ENCODE results near the gene CALHM5.

CALHM5 gene

GRCh38 chr6:116531675-116532570, 20.5 kb downstream of the CALHM5 start (continued):
- TF ChIP-seq TSHZ1 (tag by site-specific recombination; IDR thresholded peaks at IDR 0.05; ENCODE audit: borderline replicate concordance) (no peak), PRDM6 (tag by site-specific recombination; IDR thresholded peaks at IDR 0.05) (no peak), GLIS1 (tag by site-specific recombination; IDR thresholded peaks at IDR 0.05) (no peak), ZNF580 (tag by site-specific recombination; IDR thresholded peaks at IDR 0.05) (peak; percentile 59; the same call in 1 of the 2 replicates), ZNF280C (tag by site-specific recombination; IDR thresholded peaks at IDR 0.05) (no peak), ZNF654 (tag by site-specific recombination; IDR thresholded peaks at IDR 0.05; ENCODE audit: low read depth) (peak; percentile 63), SCRT2 (tag by site-specific recombination; IDR thresholded peaks at IDR 0.05) (peak; percentile 90), ZNF394 (tag by site-specific recombination; IDR thresholded peaks at IDR 0.05; ENCODE audit: borderline replicate concordance) (no peak), ZNF132 (tag by site-specific recombination; IDR thresholded peaks at IDR 0.05; ENCODE audit: borderline replicate concordance) (no peak), ZBTB7A (tag by site-specific recombination; IDR thresholded peaks at IDR 0.05; ENCODE audit: low read depth) (no peak)

- H3K4me1 ChIP-seq (ENCODE audit: control insufficient read depth, insufficient read depth, low read length), result peaks cover 24% of the 10 kb centered on the region
- no peak overlapping the region for H3K4me3 ChIP-seq (ENCODE audit: low read depth, low read length)
- H3K9me3 ChIP-seq (ENCODE audit: control insufficient read depth, insufficient read depth, low read depth, low read length), result no peaks in the 10 kb centered on the region
- ChIA-PET POLR2A (interaction anchor here (1.1 kb wide), 1 partner anchor 255 kb away, joined by 4 read pairs; no protein-coding TSS in a partner anchor), CTCF (interaction anchor here (0.6 to 4.5 kb wide), 34 partner anchors 9 to 1400 kb away, joined by 3 to 108 read pairs (median 4); partner anchors contain the start of genes CALHM4, CALHM5, DSE and TSPYL1)
- no peaks in the 10 kb centered on the region for H3K36me3 ChIP-seq (ENCODE audit: control insufficient read depth in 2 of 2, insufficient read depth in 1 of 2, low read length in 2 of 2)
- H3K27ac ChIP-seq (ENCODE audit: extremely low read depth, low read depth, low read length), result no peak overlapping the region
- TF ChIP-seq ZNF223 (tag by site-specific recombination; IDR thresholded peaks at IDR 0.05) (no peak), OVOL3 (tag by site-specific recombination; IDR thresholded peaks at IDR 0.05) (no peak), ZNF513 (tag by site-specific recombination; IDR thresholded peaks at IDR 0.05) (no peak), KLF17 (tag by site-specific recombination; IDR thresholded peaks at IDR 0.05) (no peak), ZNF324 (tag by site-specific recombination; IDR thresholded peaks at IDR 0.05) (no peak), ZNF335 (tag by site-specific recombination; conservative IDR thresholded peaks at IDR 0.05) (peak; percentile 62), GFI1B (tag by site-specific recombination; IDR thresholded peaks at IDR 0.05) (no peak), ZBTB8A (tag by site-specific recombination; IDR thresholded peaks at IDR 0.05) (peak; percentile 78), ZNF174 (tag by site-specific recombination; IDR thresholded peaks at IDR 0.05) (no peak), ZNF654 (tag by site-specific recombination; IDR thresholded peaks at IDR 0.05; ENCODE audit: low read depth) (peak; percentile 26), ZNF560 (tag by site-specific recombination; IDR thresholded peaks at IDR 0.05; ENCODE audit: borderline replicate concordance) (no peak), ZNF791 (tag by site-specific recombination; IDR thresholded peaks at IDR 0.05) (no peak), SCRT1 (tag by site-specific recombination; IDR thresholded peaks at IDR 0.05; ENCODE audit: borderline replicate concordance) (no peak), ZNF629 (tag by site-specific recombination; IDR thresholded peaks at IDR 0.05) (no peak), ZNF747 (tag by site-specific recombination; IDR thresholded peaks at IDR 0.05) (no peak)
These were observed 22.0 kb downstream of the CALHM5 start for GRCh38 chr6:116533233-116533957.
